ENCODE data around the gene NPAS1.
"Not testable (repeated sequence)": the region's sequence is repeated elsewhere in the genome, so short reads cannot be mapped to it uniquely, and the experiment has no call there.

Gene NPAS1

GRCh38 chr19:46992699-46993535 is 26.7 kb upstream of the NPAS1 start:
- DNase-seq: no peak

DNA sequence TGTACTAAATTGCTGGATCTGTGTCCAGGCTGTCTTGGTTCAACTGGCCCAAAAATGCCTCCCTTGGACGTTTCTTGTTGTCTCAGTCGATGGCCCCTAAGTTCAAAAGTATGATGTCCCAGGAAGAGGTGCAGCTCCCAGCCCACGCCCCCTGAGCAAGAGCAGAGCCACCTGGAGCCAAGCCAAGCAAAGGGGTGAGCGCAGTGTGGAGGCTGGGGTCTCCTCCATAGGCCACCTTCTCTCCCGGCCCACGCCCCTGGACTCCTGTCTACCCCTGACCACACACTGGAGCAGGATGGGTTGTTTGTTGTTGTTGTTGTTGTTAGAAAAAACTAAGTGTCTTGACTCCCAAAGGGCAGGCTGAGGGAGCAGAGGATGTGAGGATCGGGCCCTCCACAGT is 26.0 kb upstream of the NPAS1 start:
- no peak for DNase-seq

- no peak for DNase-seq
These were observed 25.4 kb upstream of the NPAS1 start for GRCh38 chr19:46994141-46994686.

DNA sequence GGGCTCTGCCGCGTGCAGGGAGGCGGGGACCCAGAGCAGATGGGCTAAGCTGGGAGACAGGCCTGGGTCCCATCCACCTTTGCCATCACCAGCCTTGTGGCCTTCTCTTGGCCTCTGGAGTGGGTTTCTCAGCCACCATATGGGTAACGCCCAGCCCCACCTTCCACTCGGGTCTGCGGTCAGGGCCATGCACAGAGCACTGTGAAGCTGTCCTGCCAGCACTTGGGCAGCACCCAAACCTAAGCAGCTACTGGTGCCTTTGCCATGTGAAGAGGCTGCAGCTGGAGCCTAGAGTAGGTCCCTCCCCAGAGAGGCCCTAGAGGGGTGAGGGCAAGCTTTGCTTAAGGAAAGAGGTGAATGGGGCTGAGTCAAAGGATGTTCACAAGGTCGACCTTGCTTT is 24.1 kb upstream of the NPAS1 start:
- DNase-seq: no peak

DNA sequence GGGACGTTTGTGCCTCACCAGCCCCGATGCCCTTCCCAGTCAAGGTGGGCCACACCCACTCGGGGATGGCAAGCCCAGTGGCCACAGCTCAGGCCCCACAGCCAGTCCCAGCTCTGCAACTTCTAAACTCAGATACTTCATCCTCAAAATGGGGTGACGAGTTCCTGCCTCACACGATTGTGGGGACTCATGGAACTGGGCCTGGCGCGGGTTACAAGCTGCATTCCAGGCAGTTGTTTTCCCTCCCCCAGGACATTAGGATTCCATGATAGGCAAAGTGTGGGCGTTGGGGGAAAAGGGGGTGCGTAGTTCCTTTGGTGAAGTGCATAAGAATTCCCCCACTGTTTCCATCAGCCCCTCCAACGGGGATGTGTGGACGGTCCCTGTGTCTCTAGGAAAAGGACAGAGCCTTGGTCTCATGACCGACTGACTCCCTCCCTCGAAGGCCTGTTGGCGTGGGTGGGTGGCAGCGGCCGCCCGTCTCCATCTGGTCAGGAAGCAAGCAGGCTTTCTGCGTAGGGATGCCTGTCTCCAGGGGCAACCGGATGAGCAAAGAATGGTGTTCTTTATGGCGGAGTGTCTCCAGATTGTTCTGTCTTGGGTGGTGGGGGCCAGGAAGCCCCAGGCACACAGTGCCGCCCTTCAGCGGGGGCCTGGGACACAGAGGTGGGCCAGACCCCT is 21.1 kb upstream of the NPAS1 start:
- no peak for DNase-seq

- no peak for DNase-seq
These were observed 20.3 kb upstream of the NPAS1 start for GRCh38 chr19:46999377-46999776.

GRCh38 chr19:46999878-47000277 is 19.8 kb upstream of the NPAS1 start:
- DNase-seq: no peak

DNA sequence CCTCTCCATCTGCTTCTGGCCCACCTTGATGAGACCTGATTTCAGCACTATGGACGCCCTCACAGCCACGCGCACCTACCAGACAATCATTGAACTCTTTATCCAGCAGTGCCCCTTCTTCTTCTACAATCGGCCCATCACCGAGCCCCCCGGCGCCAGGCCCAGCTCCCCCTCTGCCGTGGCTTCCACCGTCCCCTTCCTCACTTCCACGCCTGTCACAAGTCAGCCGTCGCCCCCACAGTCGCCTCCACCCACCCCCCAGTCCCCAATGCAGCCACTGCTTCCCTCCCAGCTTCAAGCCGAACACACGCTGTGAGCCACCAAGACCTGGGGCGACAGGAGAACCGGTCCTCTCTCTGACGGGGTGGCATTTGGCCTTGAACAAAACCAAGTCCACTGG is 19.3 kb upstream of the NPAS1 start:
- DNase-seq: no peak

DNA sequence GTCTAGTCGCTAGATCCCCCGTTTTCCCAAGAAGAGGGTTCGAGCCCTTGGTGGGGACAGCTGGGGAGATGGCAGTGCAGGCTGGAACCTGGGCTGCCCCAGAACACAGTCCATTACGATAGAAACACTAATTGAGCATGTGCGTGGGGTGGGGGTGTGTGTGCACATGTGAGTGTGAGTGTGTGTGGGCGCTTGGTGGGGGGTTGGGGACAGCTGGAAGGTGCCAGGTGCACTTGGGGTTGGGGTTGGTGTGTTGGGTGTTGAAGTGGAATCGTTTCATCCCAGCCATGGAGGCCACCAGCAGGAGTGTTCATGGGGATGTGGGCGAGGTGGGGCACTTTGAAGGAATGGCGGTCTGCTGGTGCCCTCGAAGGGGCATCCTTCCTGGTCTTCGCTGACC is 18.1 kb upstream of the NPAS1 start:
- DNase-seq: no peak

DNA sequence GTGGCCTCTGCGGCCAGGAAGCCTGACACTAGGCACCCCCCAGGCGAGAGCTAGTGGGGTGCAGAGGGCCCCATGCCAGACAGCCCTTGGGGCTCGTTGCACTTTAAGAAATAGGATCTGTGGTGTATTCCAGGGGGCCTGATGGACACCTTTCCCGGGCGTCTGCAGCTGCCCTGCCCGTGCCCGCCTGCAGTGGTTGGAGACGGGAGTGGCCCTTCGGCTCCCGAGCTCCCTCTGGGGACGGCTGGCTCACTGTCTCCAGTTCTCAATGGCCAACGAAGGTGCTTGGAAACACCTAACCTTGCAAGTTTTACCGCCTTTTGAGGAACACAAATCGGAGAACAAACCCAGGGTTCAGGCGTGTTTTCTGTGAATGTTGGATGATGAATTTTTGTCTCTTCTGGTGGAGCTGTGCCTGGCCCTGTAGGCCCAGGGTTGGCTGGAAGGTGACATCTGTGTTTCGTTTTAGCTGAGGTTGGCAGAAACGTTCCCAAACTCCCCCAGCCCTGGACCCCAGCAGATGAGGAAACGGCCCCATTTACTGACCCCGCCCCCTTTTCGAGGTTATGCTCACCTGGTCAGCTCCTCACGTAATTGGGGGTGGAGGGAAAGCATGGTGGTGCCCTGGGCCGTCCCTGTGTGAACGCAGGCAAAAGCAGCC is 17.4 kb upstream of the NPAS1 start:
- no peak for DNase-seq

DNA sequence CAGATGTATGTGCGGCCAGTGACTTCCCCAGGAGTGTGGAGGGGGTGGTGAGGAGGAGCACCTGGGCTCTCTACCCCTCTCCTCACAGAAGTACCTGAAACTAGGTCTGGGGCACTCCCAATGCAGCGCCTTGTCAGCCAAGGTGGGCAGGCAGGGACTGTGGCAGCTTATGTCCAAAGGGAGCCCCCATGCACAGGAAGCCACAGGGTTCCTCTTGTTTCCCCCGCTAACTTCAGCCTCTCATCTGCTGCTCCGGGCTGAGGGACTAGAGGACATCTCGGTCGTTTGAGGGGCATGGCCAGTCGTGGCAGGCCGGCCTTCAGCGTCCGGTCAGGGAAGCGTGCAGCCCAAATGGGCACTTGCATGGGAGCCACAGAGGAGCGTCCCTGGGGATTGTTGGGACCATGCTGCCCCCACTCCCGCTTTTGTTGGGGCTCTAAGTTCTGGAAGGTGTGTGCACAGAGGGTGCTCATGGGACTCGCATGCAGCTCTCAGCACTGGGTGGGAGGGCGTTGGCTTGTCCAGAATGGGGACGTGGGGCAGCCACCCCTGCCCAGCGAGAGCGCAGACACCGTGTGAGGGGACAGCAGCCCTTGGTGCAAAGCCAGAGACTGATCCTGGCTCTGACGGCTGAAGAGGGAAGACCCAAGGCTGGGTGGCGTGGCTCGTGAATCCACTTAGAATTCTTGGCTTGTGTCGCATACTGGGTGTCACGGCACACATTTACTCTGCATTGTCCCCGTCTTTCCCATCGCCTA is 16.6 kb upstream of the NPAS1 start:
- DNase-seq: no peak

DNA sequence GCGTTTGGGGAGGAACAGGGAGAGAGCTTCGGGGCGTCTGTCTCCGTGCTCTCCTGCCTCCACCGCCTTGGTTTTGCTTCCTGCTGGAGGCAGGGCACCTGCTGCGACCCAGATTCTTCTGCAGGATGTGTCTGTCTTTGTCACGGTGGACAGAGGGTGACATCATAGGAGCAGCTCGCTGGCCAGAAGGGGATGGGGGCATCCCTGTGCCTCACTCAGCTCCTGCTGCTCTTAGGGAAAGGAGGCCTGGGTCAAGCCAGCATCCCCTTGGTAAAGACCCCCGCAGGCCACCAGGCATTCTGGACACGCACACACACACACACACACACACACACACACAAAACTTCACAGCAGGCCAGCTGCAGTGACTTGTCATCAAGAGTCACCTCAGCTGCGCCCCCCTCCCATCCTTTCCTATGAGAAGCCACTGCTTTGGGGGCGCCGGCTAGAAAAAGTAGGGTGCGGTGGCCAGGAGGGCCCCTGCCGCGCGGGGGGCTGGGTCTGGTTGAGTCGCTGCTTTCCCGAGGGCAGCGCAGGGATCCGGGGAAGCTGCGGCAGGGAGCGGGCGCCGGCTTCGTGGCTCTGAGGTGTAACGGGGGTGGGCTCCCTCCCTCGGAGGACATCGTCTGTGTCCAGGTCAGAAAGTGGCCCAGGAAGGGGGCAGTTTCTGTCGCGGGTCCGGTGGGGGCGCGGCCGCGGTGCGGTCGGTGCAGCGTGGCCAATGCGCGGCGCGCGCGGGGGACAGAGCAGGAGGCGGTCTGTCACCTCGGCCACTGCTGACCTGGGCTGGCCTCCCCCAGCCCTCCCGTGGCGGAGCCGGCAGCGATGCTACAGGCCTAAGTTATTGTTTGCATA is 15.8 kb upstream of the NPAS1 start:
- no peak for DNase-seq

DNA sequence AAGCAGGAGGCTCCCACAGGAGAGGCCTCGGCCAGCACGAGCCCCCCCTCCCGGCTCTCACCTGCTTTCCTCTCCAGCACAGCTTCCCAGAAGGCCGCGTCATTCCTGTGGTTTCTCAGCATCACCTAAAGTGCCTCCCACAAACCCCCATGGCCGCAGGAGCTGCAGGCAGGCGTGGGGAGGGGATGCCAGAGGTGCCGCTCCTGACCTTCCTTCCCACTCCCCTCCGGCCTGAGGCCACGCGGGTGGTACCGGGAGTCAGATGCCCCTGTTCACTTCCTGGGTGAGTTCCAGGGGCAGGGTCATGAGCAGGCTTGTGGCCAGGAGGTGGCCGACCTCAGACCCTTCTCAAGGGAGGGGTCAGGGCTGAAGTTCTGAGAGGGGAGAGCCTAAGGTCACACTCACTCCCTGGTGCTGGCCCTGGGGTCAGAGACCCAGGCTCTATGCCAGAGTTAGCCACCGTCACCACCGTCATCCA is 14.4 kb upstream of the NPAS1 start:
- DNase-seq: no peak

- DNase-seq: no peak
These were observed 13.8 kb upstream of the NPAS1 start for GRCh38 chr19:47005873-47006272.

GRCh38 chr19:47006496-47006895 is 13.1 kb upstream of the NPAS1 start:
- no peak for DNase-seq

DNA sequence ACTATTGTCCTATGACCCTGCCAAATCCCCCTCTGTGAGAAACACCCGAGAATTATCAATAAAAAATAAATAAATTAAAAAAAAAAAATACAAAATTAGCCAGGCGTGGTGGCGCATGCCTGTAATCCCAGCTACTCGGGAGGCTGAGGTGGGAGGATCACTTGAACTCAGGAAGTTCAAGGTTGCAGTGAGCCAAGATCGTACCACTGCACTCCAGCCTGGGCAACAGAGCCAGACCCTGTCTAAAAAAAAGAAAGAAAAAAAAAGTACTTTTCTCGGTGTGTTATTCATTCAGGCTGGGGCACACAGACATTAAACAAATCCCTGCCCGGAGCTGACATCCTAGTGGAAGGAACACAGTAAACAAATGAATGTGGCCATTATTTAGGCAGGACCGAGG is 9.1 kb upstream of the NPAS1 start:
- DNase-seq: not testable (repeated sequence)

- no peak for DNase-seq
These were observed 7.0 kb upstream of the NPAS1 start for GRCh38 chr19:47012617-47013016.

- peak; percentile 85 for DNase-seq
These were observed 6.6 kb upstream of the NPAS1 start for GRCh38 chr19:47013041-47013517.

DNA sequence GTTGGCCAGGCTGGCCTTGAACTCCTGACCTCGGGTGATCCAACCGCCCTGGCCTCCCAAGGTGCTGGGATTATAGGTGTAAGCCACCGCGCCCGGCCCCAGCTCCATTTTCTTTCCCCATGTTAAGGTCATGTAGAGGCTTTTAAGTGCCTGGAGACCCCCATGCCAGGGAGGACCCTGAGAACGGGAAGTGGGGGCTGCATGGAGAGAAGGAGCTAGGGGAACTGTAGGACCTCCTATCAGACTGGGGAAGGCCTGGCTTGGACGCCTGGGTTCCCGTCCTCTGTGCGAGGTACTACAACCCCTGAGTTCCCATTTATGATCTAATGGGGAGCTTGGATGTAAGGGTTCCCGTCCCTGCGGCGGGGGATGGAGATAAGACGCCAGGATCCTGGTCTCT is 714 bp upstream of the NPAS1 start:
- DNase-seq: no peak

DNA sequence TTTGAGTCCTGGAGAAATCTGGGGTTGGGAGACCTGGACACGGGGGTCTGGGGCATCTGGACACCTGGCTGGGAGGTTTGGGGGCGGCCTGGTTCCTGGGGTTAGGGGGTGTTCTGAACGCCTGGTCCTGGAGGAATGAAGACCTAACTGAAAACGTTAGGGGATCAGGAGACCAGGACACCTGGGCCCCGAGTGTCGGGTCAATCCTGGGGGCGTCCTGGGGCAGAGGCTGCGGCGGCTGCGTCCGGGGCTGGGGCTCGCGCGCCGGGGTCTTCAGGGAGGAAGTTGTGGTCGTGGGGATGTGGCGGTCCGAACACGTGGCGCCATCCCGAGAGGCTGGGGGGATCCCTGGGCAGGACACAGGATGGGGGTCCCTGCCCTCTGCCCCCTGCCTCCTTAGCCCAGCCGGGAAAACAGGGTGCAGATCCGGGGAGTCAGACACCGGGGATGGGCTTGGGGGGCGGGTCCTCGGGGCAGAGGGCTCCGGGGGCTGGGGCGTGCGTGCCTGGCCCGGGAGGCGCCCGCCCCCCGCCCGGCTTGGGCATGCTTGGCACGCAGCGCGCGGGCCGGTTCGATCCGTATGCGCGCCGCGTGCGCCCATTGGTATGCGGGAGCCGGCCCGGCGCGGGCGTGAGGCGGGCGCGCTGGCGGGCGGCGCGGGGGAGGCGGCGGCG is 632 bp downstream of the NPAS1 start:
- no peak for DNase-seq

- DNase-seq: no peak
These were observed 1.4 kb downstream of the NPAS1 start for GRCh38 chr19:47020992-47021496.
